IMR-90 (cell line): ENCODE results near the gene ID3. TPM values are rescaled to one million over a fixed set of nuclear protein-coding genes. Genes with fewer than 3 reads are reported as not detected.

ENCODE experiments used
- ATAC-seq: fragments of 200-7000 bp; cut with Tn5 transposase; 2 replicates; pipeline ENCODE4 v1.9.1; 2020; ENCODE audit warnings: low read depth, mild to moderate bottlenecking, moderate library complexity
- BruUV-seq: library from RNA; stranded (reverse); fragments of 400-500 nt; replicated peaks from 2 replicates; lab custom pipeline; 2021; lab: Mats Ljungman, UMichigan
- CTCF ChIA-PET: fragments of 300-600 bp; formaldehyde crosslinking; extraction: SDS; loops from one replicate; lab custom pipeline; 2021; ENCODE audit warnings: antibody characterized with exemption; lab: Yijun Ruan, JAX
- POLR2A ChIA-PET: fragments of 300-600 bp; sonication (Branson Sonifier 250); formaldehyde crosslinking; loops from one replicate; lab custom pipeline; 2022; ENCODE audit warnings: antibody characterized with exemption; ENCODE audit not compliant: unreplicated experiment; lab: Charles Lee
- DNase-seq: peaks from one replicate; pipeline ENCODE4 v3.0.0; 2013
- H2AFZ ChIP-seq: replicated peaks from 2 replicates; pipeline ENCODE3; 2013; ENCODE audit warnings: low read length, mild to moderate bottlenecking; ENCODE audit not compliant: poor library complexity
- H2AK5ac ChIP-seq: 2 replicates; pipeline ENCODE4 v1.6.1; 2013; ENCODE audit warnings: low read depth, low read length, inconsistent platforms
- H2AK9ac ChIP-seq: replicated peaks from 2 replicates; pipeline ENCODE3; 2013; ENCODE audit warnings: mild to moderate bottlenecking, low read depth, low read length, moderate library complexity; ENCODE audit not compliant: poor library complexity
- H2BK120ac ChIP-seq: 2 replicates; pipeline ENCODE4 v1.6.1; 2013; ENCODE audit warnings: low read depth, low read length, inconsistent platforms
- H2BK15ac ChIP-seq: 3 replicates; pipeline ENCODE4 v1.6.1; 2013; ENCODE audit warnings: low read depth, low read length, inconsistent platforms
- H2BK20ac ChIP-seq: 2 replicates; pipeline ENCODE4 v1.6.1; 2013; ENCODE audit warnings: low read depth, mild to moderate bottlenecking, inconsistent platforms, low read length, moderate library complexity
- H2BK5ac ChIP-seq: 2 replicates; pipeline ENCODE4 v1.6.1; 2013; ENCODE audit warnings: mild to moderate bottlenecking, low read depth, low read length, inconsistent platforms; ENCODE audit not compliant: poor library complexity, severe bottlenecking
- H3K14ac ChIP-seq: replicated peaks from 2 replicates; pipeline ENCODE4 v1.6.1; 2013; ENCODE audit warnings: low read depth, low read length, inconsistent platforms
- H3K18ac ChIP-seq: 2 replicates; pipeline ENCODE4 v1.6.1; 2013; ENCODE audit warnings: low read depth, low read length, control low read depth
- H3K23ac ChIP-seq: 2 replicates; pipeline ENCODE4 v1.6.1; 2013; ENCODE audit warnings: low read depth, low read length, inconsistent platforms
- H3K27ac ChIP-seq: 2 replicates; pipeline ENCODE4 v1.5.1; 2013; ENCODE audit warnings: mild to moderate bottlenecking, control low read depth, low read length; ENCODE audit not compliant: insufficient read depth
- H3K27me3 ChIP-seq: 2 replicates; pipeline ENCODE4 v1.6.1; 2013; ENCODE audit warnings: low read length; ENCODE audit not compliant: control insufficient read depth, insufficient read depth
- H3K36me3 ChIP-seq: 2 replicates; pipeline ENCODE4 v1.6.1; 2013; ENCODE audit warnings: low read length, mixed read lengths; ENCODE audit not compliant: control insufficient read depth, insufficient read depth
- H3K4ac ChIP-seq: 2 replicates; pipeline ENCODE4 v1.6.1; 2013; ENCODE audit warnings: low read depth, low read length, inconsistent platforms
- H3K4me1 ChIP-seq: 2 replicates; pipeline ENCODE4 v1.6.1; 2013; ENCODE audit warnings: low read length, mixed read lengths; ENCODE audit not compliant: control insufficient read depth, insufficient read depth
- H3K4me2 ChIP-seq: 2 replicates; pipeline ENCODE4 v1.6.1; 2013; ENCODE audit warnings: low read depth, mild to moderate bottlenecking, control low read depth, low read length, moderate library complexity
- H3K4me3 ChIP-seq: 2 replicates; pipeline ENCODE4 v1.5.1; 2013; ENCODE audit warnings: low read depth, mild to moderate bottlenecking, control low read depth, low read length, moderate library complexity; ENCODE audit not compliant: insufficient read depth
- H3K56ac ChIP-seq: 2 replicates; pipeline ENCODE4 v1.6.1; 2013; ENCODE audit warnings: low read length, inconsistent platforms; ENCODE audit not compliant: insufficient read depth; ENCODE audit errors: extremely low read depth
- H3K79me1 ChIP-seq, 2 experiments: 2 replicates each; pipeline ENCODE4 v1.6.1; 2013; ENCODE audit warnings: low read length in 2 of 2, inconsistent platforms in 1 of 2, low read depth in 1 of 2
- H3K9ac ChIP-seq: 2 replicates; pipeline ENCODE4 v1.6.1; 2013; ENCODE audit warnings: low read depth, low read length, control low read depth
- H3K9me1 ChIP-seq: 2 replicates; pipeline ENCODE4 v1.6.1; 2013; ENCODE audit warnings: low read length, inconsistent platforms; ENCODE audit not compliant: insufficient read depth
- H3K9me3 ChIP-seq: 2 replicates; pipeline ENCODE4 v1.6.1; 2013; ENCODE audit warnings: low read length; ENCODE audit not compliant: control insufficient read depth, insufficient read depth
- H4K20me1 ChIP-seq: 2 replicates; pipeline ENCODE4 v1.6.1; 2013; ENCODE audit warnings: low read length, inconsistent platforms; ENCODE audit not compliant: insufficient read depth
- H4K5ac ChIP-seq: 2 replicates; pipeline ENCODE4 v1.6.1; 2013; ENCODE audit warnings: mild to moderate bottlenecking, low read depth, low read length, control low read depth
- H4K8ac ChIP-seq, 2 experiments: 2 replicates each; pipeline ENCODE4 v1.6.1; 2013; ENCODE audit warnings: low read depth in 2 of 2, low read length in 2 of 2, control low read depth in 1 of 2, inconsistent platforms in 1 of 2
- H4K91ac ChIP-seq: 2 replicates; pipeline ENCODE4 v1.6.1; 2013; ENCODE audit warnings: low read depth, low read length, inconsistent platforms; ENCODE audit not compliant: insufficient read depth
- CEBPB ChIP-seq: IDR thresholded peaks from 2 replicates; pipeline ENCODE4 v1.6.1; 2012; ENCODE audit warnings: low read depth, low read length, improper control_type of control experiment
- CHD1 ChIP-seq: IDR thresholded peaks from 2 replicates; pipeline ENCODE4 v1.6.1; 2012; ENCODE audit warnings: low read depth, low read length, improper control_type of control experiment
- CTCF ChIP-seq: conservative IDR thresholded peaks from 2 replicates; pipeline ENCODE4 v1.5.1; 2012; ENCODE audit warnings: mild to moderate bottlenecking, low read depth, low read length, improper control_type of control experiment
- ELK1 ChIP-seq: fragments of 150-350 bp; IDR thresholded peaks from 2 replicates; pipeline ENCODE4 v1.6.1; 2016; ENCODE audit warnings: low read depth, mild to moderate bottlenecking, low read length, moderate library complexity, borderline replicate concordance
- FOS ChIP-seq: fragments of 150-350 bp; IDR thresholded peaks from 2 replicates; pipeline ENCODE4 v1.6.1; 2016; ENCODE audit warnings: low read depth, low read length
- MAFK ChIP-seq: IDR thresholded peaks from 2 replicates; pipeline ENCODE4 v1.6.1; 2012; ENCODE audit warnings: low read depth, low read length, improper control_type of control experiment
- MXI1 ChIP-seq: IDR thresholded peaks from 2 replicates; pipeline ENCODE4 v1.6.1; 2012; ENCODE audit warnings: low read depth, mild to moderate bottlenecking, low read length, moderate library complexity, borderline replicate concordance
- NFE2L2 ChIP-seq: fragments of 150-350 bp; IDR thresholded peaks from 2 replicates; pipeline ENCODE4 v1.6.1; 2016; ENCODE audit warnings: low read depth, mild to moderate bottlenecking, low read length
- RAD21 ChIP-seq: IDR thresholded peaks from 2 replicates; pipeline ENCODE4 v1.6.1; 2012; ENCODE audit warnings: low read length, improper control_type of control experiment
- RFX5 ChIP-seq: IDR thresholded peaks from 2 replicates; pipeline ENCODE4 v1.8.0; 2012; ENCODE audit warnings: low read depth, mild to moderate bottlenecking, low read length, moderate library complexity
- SMC3 ChIP-seq: fragments of 150-350 bp; IDR thresholded peaks from 2 replicates; pipeline ENCODE4 v1.6.1; 2016; ENCODE audit warnings: low read depth, mild to moderate bottlenecking, antibody characterized with exemption, low read length, moderate library complexity
- WGBS, 2 experiments: methylation state at CpG; one replicate each; pipeline versions ENCODE4 v1.1.5 to v1.1.7; 2013; ENCODE audit warnings: missing lambda C conversion rate in 2 of 2; ENCODE audit not compliant: insufficient read length in 1 of 2; ENCODE audit errors: extremely low coverage in 2 of 2; 5-methylcytosine and 5-hydroxymethylcytosine counted together
- dilution Hi-C: fragments of 300-500 bp; cut with HindIII; formaldehyde crosslinking; loops from one replicate; pipeline ENCODE4 v1.14.3; 2018; ENCODE audit warnings: low sequenced_read_pairs; ENCODE audit not compliant: unreplicated experiment
- in situ Hi-C: fragments of 300-500 bp; cut with MboI; formaldehyde crosslinking; loops from 3 replicates; pipeline ENCODE4 v1.14.3; 2019; ENCODE audit warnings: low sequenced_read_pairs, inconsistent platforms, mixed read lengths
- intact Hi-C: fragments of 100-400 bp; cut with micrococcal nuclease; formaldehyde crosslinking; loops from 2 replicates; pipeline ENCODE4 v1.10.0; 2022
- polyA plus RNA-seq, 3 experiments: library from polyadenylated mRNA; depleted of rRNA; stranded (reverse); fragments of >200 nt; gene quantifications; 2 replicates each; pipeline ENCODE4 v1.2.3, GENCODE V29; 2012; ENCODE audit warnings: low replicate concordance in 1 of 3
- total RNA-seq: library from RNA; depleted of rRNA; stranded (reverse); fragments of >200 nt; gene quantifications from 2 replicates; pipeline ENCODE4 v1.2.3, GENCODE V29; 2012

The ID3 gene
- total and polyA plus RNA-seq, 2 of the 4 experiments (the other 2 are of a cell fraction), result 109 to 304 TPM

GRCh38 chr1:23607944-23608343 is 48.6 kb upstream of the ID3 start:
- intact Hi-C loops, result no loop called here

More at GRCh38 chr1:23607944-23608343, 48.6 kb upstream of the ID3 start:
- no peak overlapping the region for H2BK5ac ChIP-seq
- H2AK5ac ChIP-seq, result no peak overlapping the region
- ATAC-seq, result no peak
- no peaks in the 10 kb centered on the region for H3K4me1 ChIP-seq
- CTCF ChIA-PET, result no interaction called here
- H2BK120ac ChIP-seq, result no peak overlapping the region
- no peak for DNase-seq
- in situ Hi-C loops (no loop called here), dilution Hi-C loops (no loop called here)
- no peak overlapping the region for H4K91ac ChIP-seq
- no peak overlapping the region for H4K8ac ChIP-seq
- no peak overlapping the region for H3K4me2 ChIP-seq
- H3K4ac ChIP-seq, result no peak overlapping the region
- POLR2A ChIA-PET, result no interaction called here
- H3K18ac ChIP-seq, result no peak overlapping the region
- no peak overlapping the region for H2BK20ac ChIP-seq
- WGBS, 2 experiments, result 74% methylated on average over 3 of the region's 4 CpGs; no CpG with 5 or more reads in 1 of the 2 experiments
- H3K23ac ChIP-seq, result no peak overlapping the region
- H3K56ac ChIP-seq, result no peak overlapping the region
- H3K9ac ChIP-seq, result no peak overlapping the region
- no peak overlapping the region for H2AFZ ChIP-seq
- H3K4me3 ChIP-seq, result no peak overlapping the region
- no peaks in the 10 kb centered on the region for H4K20me1 ChIP-seq
- H3K79me1 ChIP-seq, result no peaks in the 10 kb centered on the region
- H3K36me3 ChIP-seq, result no peaks in the 10 kb centered on the region
- no peak overlapping the region for H3K27ac ChIP-seq
- TF ChIP-seq NFE2L2 (no peak), CHD1 (no peak), MAFK (no peak), MXI1 (no peak), FOS (no peak), CEBPB (no peak), RFX5 (no peak), RAD21 (no peak), CTCF (no peak), ELK1 (no peak), SMC3 (no peak)
- BruUV-seq, result no TSS peak
- H2BK15ac ChIP-seq, result no peak overlapping the region
- no peak overlapping the region for H4K5ac ChIP-seq
- no peaks in the 10 kb centered on the region for H3K9me3 ChIP-seq
- H3K27me3 ChIP-seq, result peaks cover 2% of the 10 kb centered on the region; the same call in 1 of the 2 replicates
- no peak overlapping the region for H3K14ac ChIP-seq
- H2AK9ac ChIP-seq, result no peak overlapping the region
- H3K9me1 ChIP-seq, result no peaks in the 10 kb centered on the region
